Measurements from ENCODE around the gene PPME1. TPM values are rescaled to one million over a fixed set of nuclear protein-coding genes. Genes with fewer than 3 reads are reported as not detected.
"Not testable (repeated sequence)": the region's sequence is repeated elsewhere in the genome, so short reads cannot be mapped to it uniquely, and the experiment has no call there.

PPME1 gene, protein sequence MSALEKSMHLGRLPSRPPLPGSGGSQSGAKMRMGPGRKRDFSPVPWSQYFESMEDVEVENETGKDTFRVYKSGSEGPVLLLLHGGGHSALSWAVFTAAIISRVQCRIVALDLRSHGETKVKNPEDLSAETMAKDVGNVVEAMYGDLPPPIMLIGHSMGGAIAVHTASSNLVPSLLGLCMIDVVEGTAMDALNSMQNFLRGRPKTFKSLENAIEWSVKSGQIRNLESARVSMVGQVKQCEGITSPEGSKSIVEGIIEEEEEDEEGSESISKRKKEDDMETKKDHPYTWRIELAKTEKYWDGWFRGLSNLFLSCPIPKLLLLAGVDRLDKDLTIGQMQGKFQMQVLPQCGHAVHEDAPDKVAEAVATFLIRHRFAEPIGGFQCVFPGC
- 60.3 and 73.5 TPM in 2 replicates for total RNA-seq (2014; rRNA removed)
- polyA plus RNA-seq (2012), result 295 TPM

DNA sequence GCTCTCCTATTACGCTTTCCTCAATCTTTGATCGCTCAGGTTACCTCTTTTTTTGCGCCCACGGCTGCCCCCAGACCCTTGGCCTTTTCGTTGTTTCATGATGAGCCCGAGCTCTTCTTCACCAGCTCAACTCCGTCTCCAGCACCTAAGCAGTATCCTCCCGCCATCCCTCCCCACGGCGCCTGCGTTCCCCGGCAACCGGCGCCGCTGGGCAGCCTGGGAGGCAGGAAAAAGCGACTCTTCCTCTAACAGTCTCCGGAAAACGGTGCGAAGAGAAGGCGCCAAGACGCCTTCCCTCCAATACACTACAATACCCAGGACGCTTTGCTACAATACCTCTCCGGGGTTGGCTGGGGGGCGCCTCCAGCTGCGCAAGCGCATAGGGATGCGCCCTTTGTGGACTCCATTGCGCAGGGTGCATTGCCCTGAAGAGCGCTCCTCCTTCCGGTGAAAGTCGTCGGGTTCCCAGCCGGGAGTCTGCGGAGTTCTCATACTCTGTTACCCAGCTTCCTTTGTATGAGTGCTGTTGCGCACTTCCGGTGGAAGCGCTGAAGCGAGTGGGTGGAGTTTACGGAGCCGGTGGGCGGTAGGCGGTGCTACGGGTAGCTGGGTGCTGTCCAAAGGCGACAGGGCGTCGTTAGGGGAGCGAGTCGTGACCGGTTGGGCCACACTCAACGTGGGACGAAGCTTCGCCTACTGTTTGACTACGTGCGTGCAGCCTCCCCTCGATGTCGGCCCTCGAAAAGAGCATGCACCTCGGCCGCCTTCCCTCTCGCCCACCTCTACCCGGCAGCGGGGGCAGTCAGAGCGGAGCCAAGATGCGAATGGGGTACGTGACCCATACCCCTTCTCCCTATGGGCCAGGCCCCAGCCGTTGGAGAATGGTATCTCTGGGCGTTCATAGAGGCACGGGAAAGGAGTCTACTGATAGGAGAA is at the start of gene PPME1, which contains the start of gene C2CD3:
Gene PPME1, plus strand, starts transcription at position 596 of the 936 bp plus-strand sequence. Its CDS starts 133 bp downstream, at position 729.
Gene C2CD3, minus strand, starts transcription at position 309 of the 936 bp plus-strand sequence. Its CDS starts 210 bp downstream, at position 99.
- DNase-seq (ENCODE audit: low read depth), result peak; percentile 100

DNA sequence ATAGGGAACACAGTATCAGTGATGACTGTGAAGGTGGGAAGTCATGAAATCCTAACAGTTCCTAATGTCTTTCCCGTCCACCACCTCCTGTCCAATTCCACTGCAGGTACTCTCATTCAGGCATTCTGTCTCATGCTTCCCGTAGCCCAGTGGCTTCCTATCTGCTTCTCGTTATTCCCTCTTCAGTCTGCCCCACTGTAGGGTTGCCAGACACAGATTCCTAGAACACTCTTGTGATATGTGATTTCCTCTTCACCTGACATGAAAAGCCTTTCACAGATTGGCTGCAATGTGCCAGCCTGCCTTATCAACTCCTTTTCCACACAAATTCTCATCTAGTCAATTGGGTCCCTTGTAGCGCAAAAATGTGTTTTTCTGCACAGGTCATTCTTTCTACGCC is 49.3 kb upstream of the PPME1 start:
- no peak for DNase-seq (ENCODE audit: low read depth)

DNA sequence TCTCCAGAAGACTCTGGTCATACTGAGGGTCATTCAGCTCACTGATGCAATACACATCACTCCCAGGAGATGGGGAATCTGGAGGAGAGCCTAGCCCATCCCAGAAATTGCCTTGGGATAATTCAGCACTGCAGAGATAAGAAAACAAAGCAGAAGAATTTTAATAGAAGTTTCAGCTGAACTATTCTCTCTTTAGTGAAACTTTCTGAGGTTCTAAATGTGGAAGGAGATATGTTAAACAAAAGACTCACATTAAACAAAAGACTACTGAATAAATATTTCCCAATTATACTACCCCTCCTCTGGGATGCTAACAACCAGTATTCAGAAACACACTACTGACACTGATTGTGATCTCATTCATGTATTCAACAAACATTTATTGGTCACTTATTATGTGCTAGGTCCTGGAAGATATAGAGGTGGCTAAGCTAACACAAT is 48.1 kb upstream of the PPME1 start:
- no peak for DNase-seq (ENCODE audit: low read depth)

- DNase-seq (ENCODE audit: low read depth), result not testable (repeated sequence)
Measured at GRCh38 chr11:74129121-74129520, 42.0 kb upstream of the PPME1 start.

DNA sequence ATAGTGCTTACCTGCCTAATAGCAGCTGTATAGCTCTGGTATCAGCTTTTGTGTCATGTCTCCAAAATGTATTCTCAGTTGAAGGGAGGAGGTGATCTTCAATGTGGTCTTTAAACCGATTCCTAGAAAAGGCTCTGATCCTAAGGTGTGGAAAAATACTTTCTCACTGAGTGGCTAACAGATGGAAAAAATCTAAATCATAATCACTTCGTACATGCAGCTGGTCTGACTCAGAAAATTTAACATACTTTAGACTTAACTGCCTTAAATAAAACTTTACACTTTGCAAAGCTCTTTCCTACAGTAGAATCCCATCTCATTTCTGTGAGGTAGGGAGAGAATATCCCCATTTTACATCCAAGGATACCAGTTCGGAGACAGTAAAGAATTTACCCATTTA is 38.3 kb upstream of the PPME1 start:
- DNase-seq (ENCODE audit: low read depth), result no peak

GRCh38 chr11:74133436-74133835 is 37.7 kb upstream of the PPME1 start:
- no peak for DNase-seq (ENCODE audit: low read depth)

DNA sequence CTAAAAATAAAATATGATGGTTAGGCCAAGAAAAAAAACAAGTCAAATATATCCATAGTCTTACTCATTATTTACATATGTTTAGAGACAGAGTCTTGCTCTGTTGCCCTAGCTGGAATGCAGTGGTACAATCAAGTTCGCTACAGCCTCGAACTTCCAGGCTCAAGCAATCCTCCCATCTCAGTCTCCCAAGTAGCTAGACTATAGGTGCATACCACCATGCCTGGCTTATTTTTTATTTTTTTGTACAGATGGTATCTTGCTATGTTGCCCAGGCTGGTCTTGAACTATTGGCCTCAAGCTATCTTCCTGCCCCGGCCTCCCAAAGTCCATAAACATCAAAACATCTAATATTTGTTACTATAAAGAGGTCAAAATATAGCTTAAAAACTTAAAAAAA is 36.4 kb upstream of the PPME1 start:
- DNase-seq (ENCODE audit: low read depth), result no peak

DNA sequence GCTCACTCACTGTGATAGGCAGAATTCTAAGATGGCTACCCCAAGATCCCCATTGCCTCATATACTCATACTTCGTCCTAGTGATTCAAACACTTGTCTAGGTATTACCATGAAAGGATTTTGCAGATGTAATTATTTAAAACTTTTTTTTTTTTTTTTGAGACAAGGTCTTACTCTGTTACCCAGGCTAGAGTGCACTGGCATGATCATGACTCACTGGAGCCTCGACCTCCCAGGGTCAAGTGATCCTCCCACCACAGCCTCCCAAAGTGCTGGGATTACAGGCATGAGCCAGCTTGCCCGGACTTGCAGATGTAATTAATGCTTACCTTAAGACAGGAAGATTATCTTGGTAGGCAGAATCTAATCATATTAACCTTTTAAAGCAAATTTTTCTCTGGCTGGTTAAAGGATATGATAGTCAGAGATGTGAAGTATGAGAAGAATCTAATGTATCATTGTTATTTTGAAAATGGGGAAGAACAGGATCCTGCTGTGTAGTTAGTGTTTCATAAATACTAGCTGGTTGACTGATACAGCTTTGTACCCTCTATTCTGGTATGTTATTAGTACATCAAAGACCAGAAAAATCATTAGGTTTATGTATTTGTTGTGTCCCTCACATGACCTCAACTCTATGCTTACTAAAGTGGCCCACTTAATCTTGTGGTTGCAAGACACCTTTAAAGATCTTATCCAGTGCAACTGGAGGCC is 35.8 kb upstream of the PPME1 start:
- peak; percentile 60 for DNase-seq (ENCODE audit: low read depth)

GRCh38 chr11:74138021-74138420 is 33.1 kb upstream of the PPME1 start:
- DNase-seq (ENCODE audit: low read depth), result peak; percentile 83

DNA sequence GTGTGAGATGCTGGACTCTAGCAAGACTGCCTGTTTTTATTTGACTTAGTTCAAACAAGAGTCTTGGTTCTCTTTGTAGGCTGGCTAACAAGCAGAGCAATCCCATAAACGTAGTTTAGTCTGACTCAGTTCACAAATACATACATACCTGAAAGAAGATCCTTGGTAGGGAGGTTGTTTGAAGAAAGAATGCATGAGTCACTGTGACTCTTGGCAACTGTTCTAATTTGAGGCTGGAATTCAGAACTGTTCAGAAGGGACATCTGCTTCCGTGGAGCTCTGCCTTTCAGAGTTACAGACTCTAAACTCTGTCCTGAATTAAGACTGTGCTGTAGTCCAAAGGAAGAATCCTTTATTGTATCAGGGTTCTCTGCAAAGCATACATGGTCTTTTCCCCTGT is 32.5 kb upstream of the PPME1 start:
- peak; percentile 99 for DNase-seq (ENCODE audit: low read depth)

DNA sequence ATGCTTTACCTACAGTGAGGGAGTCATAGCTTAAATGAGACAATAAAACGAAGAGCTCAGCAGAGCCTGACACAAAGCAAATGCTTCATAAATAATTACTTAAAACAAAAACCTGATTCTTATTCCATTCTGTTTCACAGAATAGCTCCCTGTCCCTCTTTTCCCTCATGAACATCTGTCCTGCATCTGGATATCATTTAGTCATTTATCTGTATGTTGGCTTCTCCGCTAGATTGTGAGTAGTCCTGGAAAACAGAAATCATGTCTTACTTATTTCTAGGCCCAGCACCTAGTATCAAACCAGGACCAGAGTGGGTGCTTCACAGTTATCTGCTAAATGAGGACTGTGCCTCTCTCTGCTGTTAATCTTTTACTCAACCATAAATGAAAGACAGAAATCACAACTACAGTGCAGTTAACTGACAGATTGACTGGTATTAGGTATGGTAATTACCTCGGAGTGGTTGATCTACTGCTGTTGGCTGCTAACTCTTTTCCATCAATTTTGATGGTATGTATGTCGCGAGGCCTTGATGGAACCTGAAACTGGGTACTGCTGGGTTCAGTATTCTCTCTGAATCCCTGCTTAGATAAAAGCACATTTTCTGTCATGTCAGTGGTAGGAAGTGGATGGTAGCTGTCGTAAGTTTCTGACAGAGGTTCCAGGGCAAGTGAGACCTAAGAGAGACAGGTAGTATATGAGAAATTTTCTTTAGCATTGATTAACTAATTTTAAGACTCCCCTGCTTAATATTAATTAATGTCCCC is 31.8 kb upstream of the PPME1 start:
- no peak for DNase-seq (ENCODE audit: low read depth)

DNA sequence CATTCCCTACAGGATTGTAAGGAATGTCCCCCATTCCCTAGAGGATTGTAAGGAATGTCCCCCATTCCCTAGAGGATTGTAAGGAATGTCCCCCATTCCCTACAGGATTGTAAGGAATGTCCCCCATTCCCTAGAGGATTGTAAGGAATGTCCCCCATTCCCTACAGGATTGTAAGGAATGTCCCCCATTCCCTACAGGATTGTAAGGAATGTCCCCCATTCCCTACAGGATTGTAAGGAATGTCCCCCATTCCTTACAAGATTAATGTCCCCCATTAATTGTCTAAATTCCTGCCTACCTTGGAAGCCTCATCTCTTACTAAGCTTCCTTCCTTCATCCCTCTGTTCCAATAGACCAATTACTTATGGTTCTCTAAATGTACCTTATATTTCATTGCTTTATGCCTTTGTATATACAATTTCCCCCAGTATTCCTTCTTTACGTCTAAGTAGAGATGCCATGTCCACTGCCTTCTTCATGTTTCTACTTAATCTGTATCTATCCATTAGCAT is 31.1 kb upstream of the PPME1 start:
- DNase-seq (ENCODE audit: low read depth), result not testable (repeated sequence)

DNA sequence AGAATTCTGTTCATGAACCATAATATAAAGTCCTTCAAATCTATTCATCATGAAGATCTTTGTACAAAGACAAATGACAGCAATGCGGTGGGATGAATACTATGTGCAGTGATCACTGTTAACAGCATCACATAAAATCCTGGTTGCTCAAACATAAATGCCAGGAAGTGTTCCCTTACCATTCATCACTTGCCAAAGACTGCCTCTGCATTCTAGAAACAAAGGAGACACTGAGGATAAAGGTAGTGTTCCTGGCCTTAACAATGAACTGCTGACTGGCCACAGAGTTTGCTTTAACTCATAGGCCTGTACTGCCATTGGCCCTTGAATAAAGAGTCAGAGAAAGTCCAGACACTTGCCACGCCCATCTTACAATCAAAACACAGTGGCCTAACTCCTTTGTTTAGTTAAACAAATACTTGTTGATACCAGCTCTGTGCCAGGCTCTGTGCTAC is 29.8 kb upstream of the PPME1 start:
- no peak for DNase-seq (ENCODE audit: low read depth)

- no peak for DNase-seq (ENCODE audit: low read depth)
Measured at GRCh38 chr11:74141908-74142307, 29.2 kb upstream of the PPME1 start.

DNA sequence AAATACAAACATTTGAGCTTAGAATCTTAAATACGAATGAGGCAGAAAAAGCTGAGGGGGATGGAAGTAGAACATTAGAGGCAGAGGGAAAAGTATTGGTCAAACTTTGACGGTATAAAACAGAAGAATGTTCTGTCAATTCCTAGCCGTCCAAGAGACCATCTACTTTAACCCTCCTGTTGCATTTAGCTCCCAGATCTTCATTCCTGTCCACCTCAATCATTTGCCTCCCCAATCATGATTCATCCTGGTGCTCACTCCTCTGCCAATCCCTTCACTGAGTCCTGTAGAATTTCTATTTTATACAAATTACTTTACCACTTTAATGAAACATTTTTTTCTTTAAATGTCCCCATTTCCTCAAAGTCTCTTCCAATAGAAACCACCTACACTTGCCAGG is 28.5 kb upstream of the PPME1 start:
- DNase-seq (ENCODE audit: low read depth), result peak; percentile 52

GRCh38 chr11:74144592-74144991 is 26.5 kb upstream of the PPME1 start:
- DNase-seq (ENCODE audit: low read depth), result no peak

DNA sequence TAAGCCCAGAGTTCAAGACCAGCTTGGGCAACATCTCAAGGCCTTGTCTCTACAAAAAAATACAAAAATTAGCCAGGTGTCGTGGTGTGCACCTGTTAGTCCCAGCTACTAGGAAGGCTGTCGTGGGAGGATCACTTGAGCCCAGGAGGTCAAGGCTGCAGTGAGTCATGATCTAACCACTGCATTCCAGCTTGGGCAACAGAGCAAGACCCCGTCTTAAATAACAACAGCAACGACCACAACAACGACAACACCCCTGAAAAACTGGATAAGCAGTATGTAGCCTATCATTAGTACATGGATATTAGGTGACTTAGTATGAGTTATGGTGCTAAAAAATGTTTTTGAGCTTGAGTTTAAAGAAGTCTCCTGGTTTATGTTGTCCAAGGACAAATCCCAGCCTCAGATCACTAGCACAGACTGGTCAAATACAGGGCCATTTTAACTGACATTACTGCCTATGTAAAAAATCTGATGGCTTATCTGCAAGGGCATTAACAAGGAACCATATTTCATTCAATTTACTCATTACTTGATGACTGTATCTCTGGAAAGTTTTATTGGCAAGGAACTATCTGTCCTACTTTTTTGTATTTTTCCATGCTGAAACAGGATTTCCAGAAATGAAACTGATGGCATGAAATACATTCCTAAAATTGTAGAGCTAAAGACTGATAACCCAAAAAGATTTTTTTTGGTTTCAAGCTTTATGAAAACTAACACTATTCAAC is 23.7 kb upstream of the PPME1 start:
- DNase-seq (ENCODE audit: low read depth), result peak; percentile 91

DNA sequence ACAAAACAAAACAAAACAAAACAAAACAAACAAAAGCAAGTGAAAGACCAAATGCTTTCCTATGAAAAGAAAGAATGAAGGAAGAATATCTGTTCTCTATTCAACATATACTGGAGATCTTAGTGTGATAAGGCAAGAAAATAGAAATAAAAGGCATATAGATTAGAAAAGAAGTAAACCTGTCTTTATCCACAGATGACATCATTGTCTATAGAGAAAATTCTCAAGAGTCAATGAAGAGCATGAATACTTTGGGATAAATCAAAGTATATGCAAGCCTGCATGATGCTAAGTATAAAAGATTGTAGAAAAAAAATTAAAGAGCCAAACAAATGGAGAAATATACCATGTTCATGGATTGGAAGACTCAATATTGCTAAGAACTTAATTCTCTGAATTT is 17.9 kb upstream of the PPME1 start:
- DNase-seq (ENCODE audit: low read depth), result no peak

- peak; percentile 22 for DNase-seq (ENCODE audit: low read depth)
Measured at GRCh38 chr11:74154620-74155281, 16.3 kb upstream of the PPME1 start.
